ENCODE measurements around the gene RGS6. TPM values are rescaled to one million over a fixed set of nuclear protein-coding genes. Genes with fewer than 3 reads are reported as not detected.

Gene RGS6
- polyA plus RNA-seq, 3 donors = not detected

- Histone ChIP-seq H3K36me3 (replicated peaks in 1 of 2; ENCODE audit: control insufficient read depth in 1 of 2, insufficient read depth in 2 of 2, low read length in 2 of 2) (no peaks in the 10 kb centered on the region), H3K79me2 (ENCODE audit: insufficient read depth, low read length) (no peaks in the 10 kb centered on the region), H3K27me3 (ENCODE audit: control insufficient read depth in 2 of 2, insufficient read depth in 2 of 2, low read length in 2 of 2) (no peaks in the 10 kb centered on the region), H3K4me3 (replicated peaks in 1 of 3; ENCODE audit: low read depth in 2 of 3, low read length in 3 of 3) (no peak overlapping the region), H3K27ac (ENCODE audit: low read depth in 1 of 2, low read length in 2 of 2) (no peak overlapping the region), H3K4me1 (ENCODE audit: control insufficient read depth in 1 of 2, insufficient read depth in 2 of 2, low read length in 2 of 2) (no peaks in the 10 kb centered on the region), H3K9ac (ENCODE audit: insufficient read depth, low read length, poor library complexity, severe bottlenecking) (no peak overlapping the region), H3K4me2 (replicated peaks; ENCODE audit: extremely low read depth, low read length, poor library complexity, severe bottlenecking) (no peak overlapping the region), H3K9me3 (replicated peaks in 1 of 2; ENCODE audit: control insufficient read depth in 1 of 2, insufficient read depth in 1 of 2, low read length in 2 of 2) (peaks cover 0 to 1% of the 10 kb centered on the region in 2 donors), H4K20me1 (ENCODE audit: insufficient read depth, low read length) (no peaks in the 10 kb centered on the region), H2AFZ (ENCODE audit: insufficient read depth, low read depth, low read length, poor library complexity, severe bottlenecking) (no peak overlapping the region)
- intact Hi-C loops (cut with micrococcal nuclease) = no loop called here
- Mint-ChIP-seq H3K36me3 (no peaks in the 10 kb centered on the region), H3K9me3 (peaks cover 0 to 6% (median 0%) of the 10 kb centered on the region in 7 donors), H3K4me1 (no peaks in the 10 kb centered on the region), H3K27ac (no peak overlapping the region), H3K27me3 (ENCODE audit: low read depth in 3 of 3) (peaks cover 3 to 16% (median 12%) of the 10 kb centered on the region in 3 donors), H3K4me3 (no peak overlapping the region)
- 78% methylated on average over 7 of the region's 7 CpGs for WGBS (ENCODE audit: insufficient coverage)
- no peak for DNase-seq
- no peak for TF ChIP-seq CTCF (IDR thresholded peaks at IDR 0.05)
Measured at GRCh38 chr14:71905860-71906259, 26.4 kb upstream of the RGS6 start.

GRCh38 chr14:71907793-71908515 is 24.3 kb upstream of the RGS6 start:
- H3K36me3 ChIP-seq (replicated peaks in 1 of 2; ENCODE audit: control insufficient read depth in 1 of 2, insufficient read depth in 2 of 2, low read length in 2 of 2) = no peaks in the 10 kb centered on the region
- no peaks in the 10 kb centered on the region for H3K4me1 Mint-ChIP-seq
- no peak for DNase-seq
- H3K27ac Mint-ChIP-seq = no peak overlapping the region
- WGBS (ENCODE audit: insufficient coverage) = 92% methylated on average over 6 of the region's 10 CpGs
- intact Hi-C loops (cut with micrococcal nuclease) = no loop called here
- no peak for TF ChIP-seq CTCF (IDR thresholded peaks at IDR 0.05)
- no peaks in the 10 kb centered on the region for H3K36me3 Mint-ChIP-seq
- no peak overlapping the region for H3K27ac ChIP-seq (ENCODE audit: low read depth in 1 of 2, low read length in 2 of 2)
- no peak overlapping the region for H3K4me3 ChIP-seq (replicated peaks in 1 of 3; ENCODE audit: low read depth in 2 of 3, low read length in 3 of 3)
- H3K4me1 ChIP-seq (ENCODE audit: control insufficient read depth in 1 of 2, insufficient read depth in 2 of 2, low read length in 2 of 2) = no peaks in the 10 kb centered on the region
- H3K9me3 ChIP-seq (replicated peaks in 1 of 2; ENCODE audit: control insufficient read depth in 1 of 2, insufficient read depth in 1 of 2, low read length in 2 of 2) = no peaks in the 10 kb centered on the region
- peaks cover 0 to 6% (median 1%) of the 10 kb centered on the region in 7 donors for H3K9me3 Mint-ChIP-seq
- H3K4me2 ChIP-seq (replicated peaks; ENCODE audit: extremely low read depth, low read length, poor library complexity, severe bottlenecking) = no peak overlapping the region
- no peaks in the 10 kb centered on the region for H4K20me1 ChIP-seq (ENCODE audit: insufficient read depth, low read length)
- H3K27me3 Mint-ChIP-seq (ENCODE audit: low read depth in 3 of 3) = peaks cover 3 to 16% (median 12%) of the 10 kb centered on the region in 3 donors
- no peak overlapping the region for H2AFZ ChIP-seq (ENCODE audit: insufficient read depth, low read depth, low read length, poor library complexity, severe bottlenecking)
- no peaks in the 10 kb centered on the region for H3K79me2 ChIP-seq (ENCODE audit: insufficient read depth, low read length)
- H3K27me3 ChIP-seq (ENCODE audit: control insufficient read depth in 2 of 2, insufficient read depth in 2 of 2, low read length in 2 of 2) = no peaks in the 10 kb centered on the region
- H3K9ac ChIP-seq (ENCODE audit: insufficient read depth, low read length, poor library complexity, severe bottlenecking) = no peak overlapping the region
- H3K4me3 Mint-ChIP-seq = no peak overlapping the region
